GM19238 (cell line): ENCODE data around the gene POLR1D.

Source experiments
- DNase-seq: peaks from one replicate; pipeline ENCODE4 v3.0.0; 2011; ENCODE audit warnings: low spot score; ENCODE audit not compliant: insufficient read length

Gene POLR1D

DNA sequence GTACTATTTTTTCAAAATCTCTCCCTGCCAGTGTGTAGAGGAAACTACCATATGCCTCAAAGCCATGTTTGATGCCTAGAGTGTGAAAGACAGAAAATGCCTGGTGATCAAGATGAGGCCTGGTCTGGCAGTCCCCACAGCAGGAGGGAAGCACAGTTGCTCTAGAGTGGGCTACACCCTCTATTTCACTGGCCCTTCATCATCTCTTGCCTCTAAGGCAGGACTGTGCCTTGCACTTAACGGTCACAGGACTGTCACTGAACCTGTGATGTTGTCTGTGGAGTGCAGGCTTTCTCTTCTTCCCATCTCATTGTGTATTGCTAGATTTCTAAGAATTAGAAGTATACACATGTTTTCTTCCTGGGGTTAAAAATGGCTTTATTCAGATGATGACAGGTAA, 16.3 kb downstream of the POLR1D start:
- no peak for DNase-seq

DNA sequence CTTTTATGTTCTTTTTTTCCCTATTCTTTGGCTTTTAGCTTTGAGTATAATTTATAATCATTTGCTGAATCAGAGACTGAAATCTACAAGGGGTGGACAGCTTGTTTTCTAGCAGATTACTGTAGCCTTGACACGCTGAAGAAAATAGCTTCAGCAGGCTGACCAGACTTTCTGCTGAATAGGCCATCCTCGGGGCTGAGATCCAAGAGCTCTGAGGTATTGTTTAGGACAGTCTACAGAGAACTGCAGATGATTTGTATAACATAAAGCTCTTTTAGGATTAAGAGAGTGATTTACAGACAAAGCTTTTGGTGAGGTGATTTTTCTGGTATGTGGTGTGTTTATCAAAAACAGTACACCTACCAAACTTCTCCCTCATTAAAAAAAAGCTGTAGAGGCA, 16.8 kb downstream of the POLR1D start:
- DNase-seq: no peak

DNA sequence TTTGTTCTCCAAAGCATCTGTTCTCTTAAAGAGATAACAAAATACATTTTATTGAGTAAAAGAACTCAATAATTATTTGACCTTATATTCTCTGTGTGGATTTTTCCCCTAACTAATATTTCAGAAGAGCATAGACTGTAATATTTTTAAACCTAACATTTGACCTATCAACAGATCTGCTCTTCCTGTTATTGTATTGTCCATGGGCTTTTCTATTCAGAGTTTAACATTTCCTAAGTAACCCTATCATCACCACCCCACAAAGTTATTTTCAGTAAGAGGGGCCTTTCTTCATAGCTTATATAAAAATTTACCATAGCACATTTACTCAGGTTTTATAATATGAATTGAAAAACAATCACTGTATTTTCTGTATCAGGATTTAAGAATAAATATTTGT, 17.5 kb downstream of the POLR1D start:
- no peak for DNase-seq

DNA sequence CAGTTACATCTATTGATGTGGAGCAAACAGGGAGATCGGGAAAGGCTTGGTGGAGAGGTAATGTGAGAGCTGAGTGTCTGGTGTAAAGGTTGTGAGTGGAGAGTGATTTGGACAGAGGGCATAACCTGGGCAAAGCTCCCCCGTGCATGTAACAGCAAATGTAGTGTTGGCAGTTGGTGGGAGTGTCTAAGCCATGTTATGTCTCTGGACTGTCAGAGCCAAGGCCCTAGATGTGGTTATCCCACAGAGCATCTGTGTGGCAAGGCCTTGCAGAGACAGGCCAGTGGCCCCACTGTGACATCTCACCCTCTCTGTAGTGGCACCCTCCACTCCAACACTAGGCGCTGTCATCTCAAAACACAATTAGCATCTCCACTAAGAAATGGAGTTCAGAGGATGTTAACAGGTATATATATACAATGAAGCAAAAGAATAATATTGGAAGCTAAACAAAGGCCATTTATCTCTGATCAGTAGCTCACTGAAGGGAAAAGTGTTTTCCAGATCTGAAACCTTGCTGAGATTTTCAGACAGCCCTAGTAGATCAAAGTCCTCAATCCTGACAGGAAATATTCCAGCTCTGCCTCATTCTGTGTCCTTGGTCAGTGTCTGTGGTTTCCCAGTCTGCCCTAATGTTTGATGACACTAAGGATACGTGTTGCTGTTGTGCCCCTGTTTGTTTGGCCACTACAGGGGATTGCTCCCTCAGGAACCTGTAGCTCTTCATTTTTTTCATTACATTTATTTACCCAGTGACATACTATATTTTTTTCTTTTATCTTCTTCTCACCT, 20.2 kb downstream of the POLR1D start:
- no peak for DNase-seq

DNA sequence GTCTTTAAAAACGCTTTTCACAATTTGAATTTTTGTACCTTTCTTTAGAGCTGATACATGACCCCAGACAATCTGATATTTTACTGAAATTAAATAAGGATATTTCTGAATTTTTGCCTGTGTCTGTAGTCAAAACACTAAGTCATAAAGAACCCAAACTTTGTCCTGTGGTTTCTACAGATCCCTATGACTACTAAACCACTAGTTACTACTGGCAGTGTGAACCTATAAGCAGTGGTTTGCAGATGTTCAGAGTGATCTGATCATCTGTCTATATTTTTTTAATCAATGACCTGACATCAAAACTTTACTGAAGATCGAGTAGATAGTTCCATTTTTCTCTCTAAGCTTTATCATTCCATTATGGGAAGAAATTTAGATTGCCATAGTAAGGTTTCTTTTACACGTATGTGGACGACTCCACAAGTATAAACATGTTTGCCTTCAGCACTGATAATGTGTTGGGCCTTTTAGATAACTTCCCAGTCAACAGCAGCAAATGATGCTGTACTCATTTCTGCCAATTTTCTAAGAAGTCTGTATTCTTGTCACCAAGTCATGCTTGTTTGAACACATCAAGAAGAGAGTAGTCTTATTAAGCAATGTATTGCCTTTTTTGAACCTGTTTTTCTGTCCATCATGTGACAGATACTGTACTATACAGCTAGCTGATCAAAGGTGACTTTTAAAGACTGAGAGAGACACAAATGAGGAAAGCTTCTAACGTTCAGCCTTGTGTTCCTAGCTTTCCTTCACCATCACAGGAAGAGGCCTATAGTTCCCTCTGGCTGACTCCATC, 21.8 kb downstream of the POLR1D start:
- no peak for DNase-seq

DNA sequence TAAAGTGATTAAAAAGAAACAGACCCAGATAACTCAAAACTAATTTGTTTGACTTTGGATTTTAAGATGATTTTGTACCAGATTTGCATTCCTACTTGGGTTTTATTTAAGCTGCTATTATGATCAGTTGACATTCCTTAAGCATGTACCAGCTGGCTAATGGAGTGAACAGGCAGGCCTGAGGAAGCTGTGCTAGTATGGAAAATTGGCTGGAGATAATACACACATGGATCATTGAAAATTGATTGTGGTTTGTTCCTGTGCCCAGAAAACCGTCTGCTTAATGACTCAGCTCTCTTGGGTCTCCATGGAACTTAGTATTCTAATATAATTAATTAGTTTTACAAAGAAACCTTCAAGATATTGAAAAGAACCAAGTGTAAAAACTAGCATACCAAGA, 22.6 kb downstream of the POLR1D start:
- DNase-seq: no peak

DNA sequence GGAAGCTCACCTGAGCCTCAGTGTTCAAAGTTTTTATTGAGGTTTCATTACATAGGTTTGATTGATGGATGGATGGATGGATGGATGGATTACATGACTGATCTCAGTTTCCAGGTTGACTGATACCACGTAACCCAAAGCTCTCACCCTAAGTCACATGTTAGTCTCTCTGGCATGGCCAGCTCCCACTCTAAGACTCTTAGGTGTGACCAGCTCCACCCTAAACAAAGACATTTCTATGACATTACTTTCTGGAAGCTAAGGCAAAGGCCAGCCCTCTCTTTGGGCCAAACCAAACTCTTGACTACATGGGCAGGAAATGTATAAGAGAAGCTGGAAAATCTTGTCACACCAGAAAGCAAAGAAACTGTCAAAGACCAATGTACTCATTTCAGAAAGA, 28.6 kb downstream of the POLR1D start:
- DNase-seq: no peak

DNA sequence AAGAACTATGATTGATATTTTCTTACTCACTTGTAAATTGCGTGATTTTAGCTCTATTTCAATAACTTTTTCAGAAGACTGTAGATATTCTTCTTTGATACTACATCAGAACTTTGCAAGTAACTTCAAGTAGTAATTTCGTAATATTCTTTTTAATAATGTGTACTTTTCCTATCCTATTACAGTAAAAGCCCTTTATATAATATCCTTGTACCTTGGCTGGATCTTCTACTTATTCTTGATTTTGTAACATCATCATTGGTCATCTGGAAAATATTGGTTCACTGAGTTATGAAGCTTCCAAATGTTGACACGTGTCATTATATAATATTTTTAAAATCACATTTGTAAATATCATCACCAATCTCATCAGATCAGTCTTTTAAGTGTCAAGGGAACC, 32.4 kb downstream of the POLR1D start:
- DNase-seq: no peak

DNA sequence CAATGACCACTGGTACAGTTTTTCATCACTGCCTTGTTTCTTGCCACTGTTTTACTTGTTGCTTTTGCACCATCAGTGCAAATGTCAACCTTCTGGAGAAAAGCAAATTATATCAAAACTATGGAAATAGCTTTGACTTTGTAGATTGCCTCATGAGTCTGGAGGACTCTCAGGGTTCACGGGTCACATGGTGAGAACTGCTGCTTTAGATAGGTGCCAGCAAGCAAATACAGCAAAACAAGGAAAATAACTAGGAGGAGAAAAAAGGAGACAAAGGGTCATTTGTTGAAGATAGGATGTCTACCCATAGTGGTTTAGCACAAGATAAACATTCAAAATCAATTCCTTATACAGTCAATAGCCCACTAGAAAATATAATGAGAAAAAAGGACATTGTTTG, 33.1 kb downstream of the POLR1D start:
- DNase-seq: no peak

DNA sequence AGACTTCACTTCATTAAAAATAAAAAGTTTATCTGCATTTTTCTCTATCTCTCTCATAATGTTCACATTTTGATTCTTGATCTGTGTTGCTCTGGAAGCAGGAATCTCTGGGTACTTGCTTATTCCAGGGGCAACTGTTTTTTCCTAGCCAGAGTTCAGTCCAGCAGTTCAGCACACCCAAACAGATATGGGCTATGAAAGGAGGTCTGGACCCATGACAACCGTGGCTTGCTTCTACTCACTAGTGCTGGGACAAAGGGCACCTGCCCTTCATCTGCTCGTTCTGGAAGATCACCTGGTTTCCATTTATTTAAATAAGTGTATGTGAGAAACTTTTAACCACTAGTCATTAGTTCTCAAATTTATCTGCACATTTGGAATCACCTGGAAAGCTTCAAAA, 36.0 kb downstream of the POLR1D start:
- no peak for DNase-seq

DNA sequence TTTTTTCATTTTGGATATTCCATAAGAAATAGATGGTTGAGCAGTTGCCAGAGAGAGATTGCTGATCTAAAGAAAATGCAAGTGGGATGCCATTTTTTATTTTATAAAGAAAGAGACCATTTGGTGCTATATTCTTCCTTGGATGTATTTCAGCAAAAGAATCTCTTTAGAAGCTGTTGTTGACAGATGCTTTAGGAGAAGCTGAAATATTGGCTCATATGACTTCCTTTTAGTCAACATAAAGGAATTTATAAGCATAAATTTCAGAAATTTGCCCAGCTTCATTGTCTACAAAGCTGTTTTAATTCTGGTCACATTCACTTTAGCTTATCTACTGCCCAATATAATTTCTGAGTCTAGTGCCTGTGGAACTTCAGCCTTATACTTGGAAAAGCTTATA, 36.9 kb downstream of the POLR1D start:
- no peak for DNase-seq

DNA sequence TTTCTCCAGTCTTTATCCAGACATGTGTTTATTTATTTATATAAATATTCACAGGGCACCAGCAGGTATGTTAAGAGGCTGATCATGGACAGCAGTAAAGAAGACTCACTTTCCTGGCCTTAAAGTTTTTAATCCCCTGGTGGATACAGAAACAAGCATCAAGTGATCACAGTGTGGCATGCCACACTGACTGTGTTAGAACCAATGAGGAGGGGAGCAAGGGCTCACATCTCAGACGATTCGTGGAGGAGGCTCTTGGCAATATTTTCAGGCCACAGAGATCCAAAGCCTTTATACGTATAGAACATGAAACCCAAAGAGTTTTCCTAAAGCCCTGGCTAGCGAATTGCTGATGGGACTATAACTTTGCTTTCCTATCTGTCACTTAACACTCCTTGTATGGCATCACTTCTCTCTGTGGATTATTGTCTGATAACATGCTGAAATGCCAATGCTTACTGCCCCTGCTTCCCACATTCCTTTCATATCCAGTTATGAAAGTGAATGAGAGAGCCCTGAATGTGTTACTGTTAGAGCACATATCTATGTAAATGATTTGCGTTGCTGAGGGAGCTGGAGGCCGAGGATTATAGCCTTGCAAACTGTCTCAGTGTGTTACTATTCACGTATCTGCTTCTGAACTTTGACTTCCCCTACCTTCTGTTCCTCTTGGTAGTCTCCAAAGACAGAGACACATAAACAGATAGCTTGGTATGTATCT, 37.6 kb downstream of the POLR1D start:
- no peak for DNase-seq

DNA sequence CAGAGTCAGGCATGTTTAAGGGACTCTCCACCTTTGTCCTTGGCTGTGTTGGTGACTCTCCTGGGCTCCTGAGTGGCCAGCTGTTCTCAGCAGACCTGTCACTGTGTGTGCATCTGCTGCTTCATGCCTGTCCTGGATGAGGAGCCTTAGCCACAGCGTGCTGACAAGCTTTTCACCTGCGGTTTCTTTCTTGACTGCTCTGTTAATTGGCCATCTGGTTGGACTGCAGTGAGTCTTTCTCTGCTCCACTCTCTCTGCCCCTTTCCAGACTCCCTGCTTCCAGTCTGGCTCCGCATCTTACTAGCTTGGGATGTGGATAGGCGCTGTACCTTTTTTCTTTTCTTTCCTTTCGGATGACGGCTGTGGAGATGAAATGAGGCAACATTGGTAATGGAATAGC, 38.8 kb downstream of the POLR1D start:
- DNase-seq: no peak

DNA sequence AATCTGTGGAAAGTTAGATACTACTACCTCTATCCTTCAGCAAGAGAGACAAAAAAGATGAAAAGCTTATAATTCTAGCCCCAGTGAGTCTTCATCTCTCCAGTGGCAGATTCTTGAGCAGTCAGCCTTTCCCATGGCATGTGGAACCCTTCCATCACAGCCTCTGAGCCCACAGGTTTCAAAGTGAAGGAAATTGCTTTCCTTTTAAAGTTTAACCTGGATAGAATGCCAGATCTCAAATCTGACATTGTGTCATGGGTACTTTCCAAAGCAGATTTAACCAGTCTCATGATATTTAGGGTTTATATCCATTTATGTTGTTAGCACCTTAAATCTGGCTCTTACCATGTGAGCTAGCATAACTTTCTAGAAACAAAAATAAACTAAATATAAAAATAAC, 39.3 kb downstream of the POLR1D start:
- no peak for DNase-seq

DNA sequence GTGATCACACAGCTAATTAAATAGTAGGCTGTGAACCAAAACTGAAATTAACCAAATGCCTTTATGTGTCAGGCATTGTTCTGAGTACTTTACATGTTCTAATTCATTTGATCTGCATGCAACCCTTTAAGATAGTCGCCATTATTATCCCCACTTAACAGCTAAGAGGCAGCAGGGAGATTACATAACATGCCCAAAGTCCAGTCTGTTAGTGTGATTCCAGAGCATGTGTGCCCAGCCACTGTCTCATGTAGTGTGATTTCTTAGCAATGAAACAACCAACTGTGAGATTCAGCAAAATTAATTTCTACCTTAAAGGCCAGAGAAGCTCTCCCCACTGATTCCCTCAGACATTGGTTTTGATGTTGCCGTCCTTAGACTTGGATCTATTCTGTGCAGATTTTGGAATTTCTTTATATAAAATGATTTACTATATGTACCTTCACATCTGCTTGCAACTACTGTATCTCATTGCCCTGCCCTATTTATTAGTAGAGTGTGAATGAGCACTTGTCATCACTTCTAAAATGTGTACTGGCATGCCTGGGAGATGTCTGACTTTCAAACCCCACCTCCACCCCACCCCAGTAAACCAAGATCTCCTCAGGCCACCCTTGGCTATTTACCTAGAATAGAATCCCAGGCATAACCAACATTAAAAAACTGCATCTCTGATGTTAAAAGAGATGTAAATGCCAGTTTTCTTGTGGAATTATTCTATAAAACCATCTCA, 41.2 kb downstream of the POLR1D start:
- no peak for DNase-seq

DNA sequence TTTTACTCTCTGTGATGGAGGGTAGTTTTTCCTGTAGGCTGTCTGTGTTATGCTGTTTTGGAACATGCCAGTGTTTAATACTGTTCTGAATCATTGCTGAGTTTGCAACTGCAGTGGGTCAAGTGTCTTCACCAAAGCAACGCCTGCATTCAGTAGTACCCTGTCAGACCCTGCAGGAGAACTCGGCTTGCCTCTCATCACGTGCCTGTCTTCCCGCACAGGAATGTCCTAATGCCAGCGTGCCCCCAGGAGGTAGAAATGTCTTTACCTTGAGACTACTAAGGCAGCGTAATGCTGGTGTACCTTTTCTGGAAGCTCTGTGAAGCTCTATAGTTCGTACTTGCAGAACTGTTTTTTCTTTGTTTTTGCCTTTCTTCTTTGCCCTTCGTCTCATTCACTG, 42.3 kb downstream of the POLR1D start:
- DNase-seq: no peak

DNA sequence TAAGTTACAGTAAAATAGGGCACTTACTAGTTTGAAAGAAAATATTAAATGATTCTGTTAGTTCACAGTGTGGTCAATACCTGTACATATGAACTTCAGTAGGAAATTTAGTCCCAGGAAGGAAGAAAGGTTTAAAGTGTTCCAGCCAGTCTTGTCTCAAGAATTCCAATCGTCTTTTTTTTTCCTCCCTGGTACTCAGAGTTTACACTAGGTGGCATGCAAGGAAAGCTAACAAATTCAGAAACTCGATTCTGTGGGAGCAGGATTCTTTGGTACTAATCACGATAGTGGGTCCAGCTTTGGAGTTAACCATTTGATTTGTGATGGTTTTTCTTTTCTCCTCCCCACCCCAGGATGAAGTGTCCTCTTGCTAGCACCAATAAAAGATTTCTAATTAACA, 43.6 kb downstream of the POLR1D start:
- DNase-seq: no peak

DNA sequence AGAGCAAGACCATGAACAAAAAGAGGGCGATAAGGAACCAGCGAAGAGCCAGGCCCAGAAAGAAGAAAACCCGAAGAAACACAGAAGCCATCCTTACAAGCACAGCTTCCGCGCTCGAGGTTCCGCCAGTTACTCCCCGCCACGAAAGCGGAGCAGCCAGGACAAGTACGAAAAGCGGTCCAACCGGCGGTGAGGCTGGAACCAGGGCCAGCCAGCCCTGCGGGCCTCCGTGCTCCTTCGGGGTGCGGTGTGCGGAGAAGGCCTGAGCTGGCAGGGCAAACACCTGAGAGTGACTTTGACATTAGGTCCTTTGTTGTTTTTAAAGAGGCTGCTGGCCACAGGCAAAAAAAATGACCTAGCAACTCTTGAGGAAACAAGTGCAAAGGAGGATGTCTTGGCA, 44.1 kb downstream of the POLR1D start:
- no peak for DNase-seq

DNA sequence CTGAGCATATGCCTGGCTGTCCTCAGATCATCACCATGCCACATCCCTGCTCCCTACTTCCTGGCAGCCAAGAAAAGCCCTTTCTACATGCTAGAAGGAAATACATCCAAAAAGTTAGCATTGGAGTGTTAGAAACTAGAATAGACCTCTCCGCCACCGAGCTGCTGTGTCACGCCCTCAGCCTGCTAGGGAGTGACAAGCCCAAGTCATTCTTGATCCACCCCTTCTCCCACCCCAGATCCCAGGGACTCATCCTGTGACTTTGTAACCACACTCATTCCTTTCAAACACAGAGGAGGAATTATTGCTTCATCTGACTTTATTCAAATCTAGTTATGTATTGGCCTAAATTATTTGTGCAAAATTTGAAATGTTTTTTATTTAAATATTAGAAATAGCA, 45.3 kb downstream of the POLR1D start:
- no peak for DNase-seq

DNA sequence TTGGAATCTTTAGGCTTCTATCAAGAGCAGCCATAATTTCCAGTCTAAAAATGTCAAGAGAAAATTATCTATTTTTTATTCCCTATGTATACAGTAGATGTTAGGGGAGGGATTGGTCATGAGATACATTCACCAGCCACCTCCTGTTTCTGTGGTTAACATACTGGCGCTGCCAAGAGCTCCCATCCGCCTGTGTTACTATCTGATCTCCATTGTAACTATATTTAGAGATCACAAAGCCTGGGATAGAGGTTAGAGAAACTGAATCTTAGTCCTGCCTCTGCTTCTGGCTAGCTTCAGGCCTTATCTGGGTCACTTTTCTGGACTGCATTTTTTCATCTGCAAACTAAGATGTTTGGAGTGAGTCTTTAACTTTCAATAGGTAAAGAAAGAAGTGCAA, 46.3 kb downstream of the POLR1D start:
- no peak for DNase-seq

DNA sequence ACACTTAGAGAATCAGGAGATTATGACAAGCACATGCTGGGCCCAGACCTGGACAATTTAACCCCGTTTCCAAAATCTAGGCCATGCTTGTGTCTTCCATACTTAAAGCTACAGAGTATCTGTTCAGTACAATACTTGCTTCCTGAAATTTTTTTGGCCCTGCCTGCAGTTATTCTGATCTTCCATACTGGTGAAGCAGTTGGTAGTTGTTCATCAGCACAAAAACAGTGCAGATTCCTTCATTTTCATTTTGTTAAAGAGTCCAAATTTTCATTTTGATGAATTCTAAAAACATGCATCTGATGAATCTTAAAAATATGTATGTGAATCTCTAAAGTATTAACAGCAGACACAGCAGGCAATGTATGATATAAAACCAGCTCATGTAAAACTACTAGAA, 49.2 kb downstream of the POLR1D start:
- DNase-seq: no peak

DNA sequence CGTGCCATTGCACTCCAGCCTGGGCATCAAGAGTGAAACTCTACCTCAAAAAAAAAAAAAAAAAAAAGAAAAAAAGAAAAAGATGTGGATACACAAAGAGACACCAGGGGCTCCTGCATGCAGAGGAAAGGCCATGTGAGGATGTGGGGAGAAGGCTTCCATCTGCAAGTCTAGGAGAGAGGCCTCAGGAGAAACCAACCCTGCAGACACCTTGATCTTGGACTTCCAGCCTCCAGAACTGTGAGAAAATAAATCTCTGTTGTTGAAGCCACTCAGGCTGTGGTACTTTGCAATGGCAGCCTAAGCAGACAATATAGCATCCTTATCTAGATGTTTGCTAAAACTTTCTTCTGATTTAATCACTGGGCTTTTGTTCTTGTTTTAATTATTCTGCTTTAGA, 50.3 kb downstream of the POLR1D start:
- DNase-seq: no peak
